Heart left ventricle (tissue), 13 donors: Measurements from ENCODE around the gene PKN2.

ENCODE experiments used
- CTCF ChIP-seq, 12 donors: fragments of 200-600 bp; sonication (generic) in 4 of 12; IDR thresholded peaks; one replicate each; pipeline versions ENCODE4 v1.5.0 to v1.8.0; 2018 to 2022; ENCODE audit warnings: antibody characterized with exemption in 12 of 12, mild to moderate bottlenecking in 5 of 12
- POLR2A ChIP-seq, 2 donors: fragments of 450-650 bp; IDR thresholded peaks; one replicate each; pipeline ENCODE4 v1.6.1; 2017; ENCODE audit warnings: antibody characterized with exemption in 2 of 2, mild to moderate bottlenecking in 2 of 2, moderate library complexity in 2 of 2
- donor health status: ischemic (EF 13 %, LVEDD 7.1; RV severe dilation, severe dysfunction).
- donor health status: DM: no; HTN: yes; CAD: no.
- donor health status: DM: no; HTN: no; CAD: no.
- donor health status: ischemic (EF 25% LVEDD 6.9; RV normal size, moderate dysfunction).
- donor health status: ischemic (EF 25% LVEDD 5.7; RV mildly dilated, moderate dysfunction).
- donor health status: ischemic (EF 35%, LVEDD 5.7; RV mildly dilated, moderate dysfunction).
- donor health status: nonischemic (EF 11% LVEDD 7.7; RV severe dilation, severe dysfunction).
- donor health status: DM: yes; HTN: yes; CAD: no.
- donor health status: PGD.
- donor health status: ischemic (EF 29% LVEDD 5.4; RV normal size, mild dysfunction).
- donor health status: nonischemic (EF 23%, LVEDD 6.1; RV moderate dilation, normal function).

GRCh38 chr1:88774151-88774556, 90.1 kb downstream of the PKN2 start:
- no peak for TF ChIP-seq CTCF (IDR thresholded peaks at IDR 0.05)
- no peak for TF ChIP-seq POLR2A (IDR thresholded peaks at IDR 0.05)
